Peyer's patch (tissue), 4 donors: Measurements from ENCODE around the gene NOS1AP.

ENCODE experiments used
- POLR2A ChIP-seq, 2 donors: fragments of 450-650 bp; IDR thresholded peaks; one replicate each; pipeline ENCODE4 v1.5.1; 2017; ENCODE audit warnings: antibody characterized with exemption in 2 of 2, mild to moderate bottlenecking in 2 of 2, moderate library complexity in 2 of 2
- TF ChIP-seq, protein P1 (sequence below), 6 experiments: fragments of 450-650 bp in 4 of 6; fragments of 200-600 bp in 2 of 6; sonication (generic) in 1 of 6; IDR thresholded peaks; one replicate each; pipeline ENCODE4 v1.5.1; 2017 to 2019; ENCODE audit warnings: antibody characterized with exemption in 6 of 6, mild to moderate bottlenecking in 3 of 6, moderate library complexity in 1 of 6

- TF ChIP-seq POLR2A (IDR thresholded peaks at IDR 0.05): no peak
- TF ChIP-seq, protein P1, sequence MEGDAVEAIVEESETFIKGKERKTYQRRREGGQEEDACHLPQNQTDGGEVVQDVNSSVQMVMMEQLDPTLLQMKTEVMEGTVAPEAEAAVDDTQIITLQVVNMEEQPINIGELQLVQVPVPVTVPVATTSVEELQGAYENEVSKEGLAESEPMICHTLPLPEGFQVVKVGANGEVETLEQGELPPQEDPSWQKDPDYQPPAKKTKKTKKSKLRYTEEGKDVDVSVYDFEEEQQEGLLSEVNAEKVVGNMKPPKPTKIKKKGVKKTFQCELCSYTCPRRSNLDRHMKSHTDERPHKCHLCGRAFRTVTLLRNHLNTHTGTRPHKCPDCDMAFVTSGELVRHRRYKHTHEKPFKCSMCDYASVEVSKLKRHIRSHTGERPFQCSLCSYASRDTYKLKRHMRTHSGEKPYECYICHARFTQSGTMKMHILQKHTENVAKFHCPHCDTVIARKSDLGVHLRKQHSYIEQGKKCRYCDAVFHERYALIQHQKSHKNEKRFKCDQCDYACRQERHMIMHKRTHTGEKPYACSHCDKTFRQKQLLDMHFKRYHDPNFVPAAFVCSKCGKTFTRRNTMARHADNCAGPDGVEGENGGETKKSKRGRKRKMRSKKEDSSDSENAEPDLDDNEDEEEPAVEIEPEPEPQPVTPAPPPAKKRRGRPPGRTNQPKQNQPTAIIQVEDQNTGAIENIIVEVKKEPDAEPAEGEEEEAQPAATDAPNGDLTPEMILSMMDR (IDR thresholded peaks at IDR 0.05): no peak
Observed at GRCh38 chr1:162182090-162182489, 112.6 kb downstream of the NOS1AP start.
